Lower lobe of right lung (tissue), 2 donors: ENCODE measurements around the gene WASF2. TPM values are rescaled to one million over a fixed set of nuclear protein-coding genes. Genes with fewer than 3 reads are reported as not detected.

Experiments
- ATAC-seq, 2 donors: fragments of 200-7000 bp; cut with Tn5 transposase; one replicate each; pipeline ENCODE4 v1.9.1; 2020 to 2022; ENCODE audit warnings: mild to moderate bottlenecking in 2 of 2, moderate library complexity in 2 of 2
- DNase-seq: peaks from one replicate; pipeline ENCODE4 v3.0.0-alpha.2; 2020
- H3K27ac ChIP-seq: fragments of 200-600 bp; one replicate; pipeline ENCODE4 v1.8.0; 2022
- H3K27me3 ChIP-seq: fragments of 200-600 bp; one replicate; pipeline ENCODE4 v1.8.0; 2022; ENCODE audit warnings: low read depth
- H3K36me3 ChIP-seq: fragments of 200-600 bp; one replicate; pipeline ENCODE4 v1.8.0; 2022; ENCODE audit warnings: mild to moderate bottlenecking
- H3K4me1 ChIP-seq: fragments of 200-600 bp; one replicate; pipeline ENCODE4 v1.8.0; 2022
- H3K4me3 ChIP-seq: fragments of 200-600 bp; one replicate; pipeline ENCODE4 v1.8.0; 2022; ENCODE audit warnings: mild to moderate bottlenecking
- H3K9me3 ChIP-seq: fragments of 200-600 bp; one replicate; pipeline ENCODE4 v1.8.0; 2022
- intact Hi-C: fragments of 100-400 bp; cut with DNase I; formaldehyde crosslinking; loops from one replicate; pipeline ENCODE4 v1.11.0; 2022
- total RNA-seq: library from RNA; stranded (reverse); fragmentation: NEBNext Ultra II Directional; extraction: Animal tissue kit (Norgen Biotek cat#: 25700); gene quantifications from one replicate; pipeline ENCODE4 v1.2.1, GENCODE V29; 2021
- TF ChIP-seq, protein P1 (sequence below): fragments of 200-600 bp; IDR thresholded peaks from one replicate; pipeline ENCODE4 v1.8.0; 2022; ENCODE audit warnings: antibody characterized with exemption, mild to moderate bottlenecking
- donor health status: DM: no; HTN: yes; CAD: no; lungs with severe emphysema.

WASF2 gene
- total RNA-seq, 1 donor from 2014 or later: 159 TPM

- ATAC-seq: peak in 1 of 2 donors; percentile 9
- intact Hi-C loops: no loop called here
- H3K27ac ChIP-seq: peak overlapping the region; percentile 67
- TF ChIP-seq, protein P1, sequence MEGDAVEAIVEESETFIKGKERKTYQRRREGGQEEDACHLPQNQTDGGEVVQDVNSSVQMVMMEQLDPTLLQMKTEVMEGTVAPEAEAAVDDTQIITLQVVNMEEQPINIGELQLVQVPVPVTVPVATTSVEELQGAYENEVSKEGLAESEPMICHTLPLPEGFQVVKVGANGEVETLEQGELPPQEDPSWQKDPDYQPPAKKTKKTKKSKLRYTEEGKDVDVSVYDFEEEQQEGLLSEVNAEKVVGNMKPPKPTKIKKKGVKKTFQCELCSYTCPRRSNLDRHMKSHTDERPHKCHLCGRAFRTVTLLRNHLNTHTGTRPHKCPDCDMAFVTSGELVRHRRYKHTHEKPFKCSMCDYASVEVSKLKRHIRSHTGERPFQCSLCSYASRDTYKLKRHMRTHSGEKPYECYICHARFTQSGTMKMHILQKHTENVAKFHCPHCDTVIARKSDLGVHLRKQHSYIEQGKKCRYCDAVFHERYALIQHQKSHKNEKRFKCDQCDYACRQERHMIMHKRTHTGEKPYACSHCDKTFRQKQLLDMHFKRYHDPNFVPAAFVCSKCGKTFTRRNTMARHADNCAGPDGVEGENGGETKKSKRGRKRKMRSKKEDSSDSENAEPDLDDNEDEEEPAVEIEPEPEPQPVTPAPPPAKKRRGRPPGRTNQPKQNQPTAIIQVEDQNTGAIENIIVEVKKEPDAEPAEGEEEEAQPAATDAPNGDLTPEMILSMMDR: peak; percentile 27
- no peaks in the 10 kb centered on the region for H3K9me3 ChIP-seq
- H3K36me3 ChIP-seq: no peaks in the 10 kb centered on the region
- peak overlapping the region; percentile 28 for H3K4me3 ChIP-seq
- DNase-seq: peak; percentile 70
- H3K27me3 ChIP-seq: no peaks in the 10 kb centered on the region
- H3K4me1 ChIP-seq: peaks cover 85% of the 10 kb centered on the region
Measured at GRCh38 chr1:27522432-27523336, 32.7 kb upstream of the WASF2 start.

DNA sequence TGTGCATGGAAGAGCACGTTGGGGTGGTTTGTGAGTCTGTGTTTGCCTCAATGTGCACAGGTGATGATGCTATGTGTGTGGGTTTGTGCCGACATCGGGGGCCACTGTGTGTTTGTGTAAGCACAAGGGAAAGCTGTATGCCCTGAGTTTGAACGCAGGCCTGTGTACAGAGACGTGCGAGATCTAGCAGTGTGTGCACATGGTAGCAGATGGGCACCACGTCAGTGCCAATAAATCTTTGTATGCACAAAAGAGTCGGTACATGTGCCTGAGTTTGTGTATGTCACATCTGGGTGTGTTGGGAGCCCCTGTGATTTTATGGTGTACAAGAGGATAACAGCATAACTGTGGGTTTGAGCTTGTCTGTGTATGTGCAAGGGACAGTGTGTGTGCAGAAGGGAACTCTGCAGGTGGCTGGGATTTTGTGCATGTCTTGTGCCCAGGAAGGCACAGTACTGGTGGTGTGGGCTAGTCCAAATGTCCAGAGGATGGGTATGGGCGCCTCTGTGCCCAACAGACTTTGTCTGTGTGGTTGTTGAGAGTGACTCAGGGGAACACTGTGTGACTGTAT, 32.0 kb upstream of the WASF2 start:
- no peaks in the 10 kb centered on the region for H3K9me3 ChIP-seq
- H3K27ac ChIP-seq: peak overlapping the region; percentile 67
- ATAC-seq (no peak), DNase-seq (no peak)
- TF ChIP-seq, protein P1: no peak
- no peaks in the 10 kb centered on the region for H3K27me3 ChIP-seq
- intact Hi-C loops: no loop called here
- H3K4me3 ChIP-seq: peak overlapping the region; percentile 28
- peaks cover 80% of the 10 kb centered on the region for H3K4me1 ChIP-seq
- H3K36me3 ChIP-seq: no peaks in the 10 kb centered on the region

DNA sequence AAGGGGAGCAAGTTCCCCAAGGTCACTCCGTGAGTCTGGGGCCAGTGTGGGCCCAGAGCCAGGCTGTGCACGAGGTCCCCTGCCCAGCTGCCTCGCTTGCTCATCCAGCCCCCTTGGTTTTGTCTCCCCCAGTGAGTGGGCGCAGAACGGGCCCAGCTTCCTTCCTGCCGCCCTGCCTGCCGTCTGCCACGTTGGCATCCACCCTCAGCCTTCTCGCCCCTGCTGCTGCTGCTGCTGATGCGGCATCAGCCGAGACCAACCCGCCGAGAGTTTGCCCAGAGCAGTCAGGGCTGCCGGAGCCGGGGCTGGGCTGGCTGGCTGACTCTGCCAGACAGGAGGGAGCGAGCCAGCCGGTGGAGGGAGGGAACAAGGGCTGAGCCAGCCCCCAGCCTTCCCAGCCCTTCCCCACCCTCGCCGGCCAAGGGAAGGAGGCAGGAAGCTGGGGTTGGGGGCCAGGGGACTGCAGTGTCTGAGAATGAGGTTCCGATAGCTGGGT, 31.4 kb upstream of the WASF2 start:
- Histone ChIP-seq H3K36me3 (no peaks in the 10 kb centered on the region), H3K4me3 (peak overlapping the region; percentile 17), H3K4me1 (peaks cover 77% of the 10 kb centered on the region), H3K9me3 (no peaks in the 10 kb centered on the region), H3K27ac (peak overlapping the region; percentile 64), H3K27me3 (no peaks in the 10 kb centered on the region)
- peak in 1 of 2 donors; percentile 3 for ATAC-seq
- TF ChIP-seq, protein P1: no peak
- intact Hi-C loops: no loop called here
- DNase-seq: no peak

DNA sequence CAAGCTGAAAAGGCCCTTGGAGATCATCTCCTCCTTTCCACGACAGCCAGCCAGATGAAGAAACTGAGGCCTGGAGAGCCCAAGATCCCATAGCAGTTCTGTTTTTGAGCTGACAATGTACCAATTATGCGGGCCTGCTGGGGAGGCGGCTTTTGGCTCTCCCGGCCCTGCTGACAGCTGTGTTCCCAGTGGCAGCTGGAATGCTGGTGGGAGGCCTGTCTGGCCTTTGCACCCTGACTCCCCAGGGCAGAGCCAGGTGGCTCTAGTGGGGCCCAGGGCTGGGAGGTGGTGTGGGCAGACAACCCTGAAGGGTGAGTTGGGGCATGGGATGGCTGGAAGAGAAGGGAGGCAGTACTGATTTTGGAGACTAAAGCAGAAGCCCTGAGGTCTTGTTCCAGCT, 30.7 kb upstream of the WASF2 start:
- Histone ChIP-seq H3K4me3 (no peak overlapping the region), H3K9me3 (no peaks in the 10 kb centered on the region), H3K4me1 (peaks cover 69% of the 10 kb centered on the region), H3K27ac (peak overlapping the region; percentile 64), H3K27me3 (no peaks in the 10 kb centered on the region), H3K36me3 (no peaks in the 10 kb centered on the region)
- ATAC-seq (no peak), DNase-seq (no peak)
- TF ChIP-seq, protein P1: no peak
- intact Hi-C loops: no loop called here

DNA sequence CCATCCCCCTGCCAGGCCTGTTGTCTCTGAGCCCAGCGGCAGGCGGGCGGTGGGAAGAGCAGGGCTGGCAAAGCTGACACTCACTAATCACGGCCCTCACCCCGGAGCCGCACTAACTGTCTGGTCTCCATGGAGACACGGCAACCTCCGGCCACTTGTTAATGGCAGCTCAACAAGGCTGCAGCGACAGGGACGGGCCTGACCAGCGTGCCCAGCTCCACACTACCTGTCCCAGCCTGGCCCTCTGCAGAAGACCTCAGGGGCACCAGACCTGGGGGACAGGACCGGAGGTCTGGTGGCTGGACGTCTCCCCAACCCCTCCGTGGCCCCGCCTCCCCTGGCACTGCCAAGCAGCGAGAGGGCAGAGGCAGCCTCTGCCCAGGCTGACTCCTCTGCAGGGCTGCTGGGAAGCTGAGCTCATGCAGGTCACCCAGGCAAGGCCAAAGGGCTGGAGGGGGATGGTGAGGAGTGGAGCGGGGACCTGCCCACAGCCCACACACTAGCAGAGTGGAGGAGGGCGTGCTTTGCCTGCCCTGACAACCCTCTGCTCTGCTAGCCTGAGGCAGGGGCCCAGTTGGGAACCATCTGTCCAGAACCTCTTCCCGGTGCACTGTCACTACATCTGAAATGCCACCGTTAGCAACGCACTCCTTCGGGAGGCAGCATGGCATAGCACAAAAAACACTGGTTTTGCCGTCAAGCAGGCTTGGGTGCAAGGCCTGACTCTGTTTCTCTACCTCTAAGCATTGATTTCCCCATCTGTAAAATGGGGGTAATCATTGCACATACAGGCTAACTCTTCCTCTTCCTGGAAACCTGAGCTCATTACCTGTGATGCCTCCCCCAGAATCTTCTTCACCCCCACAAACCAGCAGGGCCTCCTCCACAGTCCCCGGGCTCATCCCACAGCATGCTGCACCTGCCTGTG, 29.6 kb upstream of the WASF2 start:
- peaks cover 59% of the 10 kb centered on the region for H3K4me1 ChIP-seq
- DNase-seq: no peak
- no peak overlapping the region for H3K4me3 ChIP-seq
- intact Hi-C loops: no loop called here
- no peaks in the 10 kb centered on the region for H3K36me3 ChIP-seq
- H3K9me3 ChIP-seq: no peaks in the 10 kb centered on the region
- TF ChIP-seq, protein P1: no peak
- peak; percentile 15 to 42 for ATAC-seq
- H3K27ac ChIP-seq: peak overlapping the region; percentile 31
- no peaks in the 10 kb centered on the region for H3K27me3 ChIP-seq
